Lower leg skin (tissue), 3 donors: ENCODE results near the gene PEX6.

Experiments
- CTCF ChIP-seq, 3 donors: fragments of 450-650 bp; IDR thresholded peaks; one replicate each; pipeline ENCODE4 v1.5.1; 2016; ENCODE audit warnings: antibody characterized with exemption in 3 of 3, mild to moderate bottlenecking in 3 of 3, moderate library complexity in 2 of 3
- POLR2A ChIP-seq, 2 donors: fragments of 450-650 bp; IDR thresholded peaks; one replicate each; pipeline ENCODE4 v1.6.1; 2016 to 2017; ENCODE audit warnings: antibody characterized with exemption in 2 of 2, mild to moderate bottlenecking in 1 of 2, moderate library complexity in 1 of 2

- TF ChIP-seq POLR2A (IDR thresholded peaks at IDR 0.05) = no peak
- TF ChIP-seq CTCF (IDR thresholded peaks at IDR 0.05) = no peak
Observed at GRCh38 chr6:42958125-42958524, 20.9 kb downstream of the PEX6 start.
